ENCODE measurements around the gene RALGAPA1.
"Not testable (repeated sequence)": the region's sequence is repeated elsewhere in the genome, so short reads cannot be mapped to it uniquely, and the experiment has no call there.

RALGAPA1 gene

DNA sequence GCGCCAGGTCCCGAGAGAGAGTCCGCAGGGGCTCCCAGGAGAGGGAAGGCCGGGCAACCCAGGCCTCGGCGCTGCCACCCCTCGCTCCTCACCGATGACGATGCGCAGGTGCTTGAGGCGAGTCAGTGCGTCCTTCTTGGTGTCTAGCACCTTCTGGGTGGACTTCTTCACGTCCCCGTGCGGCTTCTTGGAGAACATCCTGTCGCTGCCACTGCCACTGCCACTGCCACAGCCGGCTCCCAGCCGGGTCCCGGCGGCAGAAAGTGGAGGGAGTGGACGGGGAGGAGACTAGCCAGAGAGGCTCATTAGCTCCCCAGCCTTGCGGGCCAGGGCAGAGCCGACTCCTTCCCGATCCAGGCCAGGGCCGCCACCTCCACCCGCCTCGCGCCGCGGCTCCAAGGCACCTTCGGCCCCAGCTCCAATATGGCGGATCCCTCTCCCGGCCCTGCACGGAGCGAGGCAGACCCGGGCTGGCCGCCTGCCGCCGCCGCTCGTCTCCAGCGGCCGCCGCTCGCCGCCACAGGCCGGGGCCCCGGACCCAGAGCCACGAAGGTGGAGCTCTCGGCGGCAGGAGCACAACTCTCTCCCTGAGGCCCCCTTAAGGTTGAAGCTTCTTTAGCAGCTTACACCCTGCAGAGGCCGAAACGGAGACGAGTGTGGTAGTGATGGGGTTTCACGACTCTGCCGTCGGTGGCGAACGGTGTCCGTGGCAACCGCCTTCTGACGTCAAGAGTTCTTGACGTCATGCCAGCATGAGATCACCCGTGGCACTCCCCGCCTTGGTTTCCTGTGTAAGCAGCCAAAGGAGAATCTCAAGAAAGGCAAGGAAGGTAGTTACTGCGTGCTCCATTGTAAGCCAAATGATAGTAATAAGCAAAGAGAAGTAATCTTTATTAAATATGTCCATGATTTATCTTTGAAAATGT is at the start of gene RALGAPA1:
Gene RALGAPA1, minus strand, starts transcription at position 658 of the 926 bp plus-strand sequence. Its CDS starts 460 bp downstream, at position 198.
- peak; percentile 97 for DNase-seq

DNA sequence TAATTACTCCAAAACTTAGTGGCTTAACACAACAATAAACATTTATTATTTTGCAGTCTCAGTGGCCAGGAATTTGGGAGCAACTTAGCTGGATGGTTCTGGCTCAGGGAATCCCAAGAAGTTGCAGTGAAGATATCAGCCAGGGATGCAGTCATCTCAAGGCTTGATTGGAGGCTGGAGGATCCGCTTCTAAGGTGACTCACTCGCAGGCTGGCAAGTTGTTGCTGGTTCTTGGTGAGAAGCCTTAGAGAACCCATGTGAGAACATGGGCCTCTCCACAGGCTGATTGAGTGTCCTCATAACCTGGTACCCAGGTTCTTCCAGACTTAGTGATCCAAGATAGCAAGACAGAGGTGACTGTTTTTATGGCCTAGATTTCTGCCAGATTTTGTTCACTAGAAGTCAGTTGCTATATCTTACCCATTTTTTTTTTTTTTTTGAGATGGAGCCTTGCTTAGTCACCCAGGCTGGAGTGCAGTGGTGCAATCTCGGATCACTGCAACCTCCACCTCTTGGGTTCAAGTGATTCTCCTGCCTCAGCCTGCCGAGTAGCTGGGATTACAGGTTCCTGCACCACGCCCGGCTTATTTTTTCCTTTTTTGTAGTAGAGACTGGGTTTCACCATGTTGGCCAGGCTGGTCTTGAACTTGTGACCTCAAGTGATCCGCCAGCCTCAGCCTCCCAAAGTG is 49.6 kb upstream of the RALGAPA1 start:
- no peak for DNase-seq

DNA sequence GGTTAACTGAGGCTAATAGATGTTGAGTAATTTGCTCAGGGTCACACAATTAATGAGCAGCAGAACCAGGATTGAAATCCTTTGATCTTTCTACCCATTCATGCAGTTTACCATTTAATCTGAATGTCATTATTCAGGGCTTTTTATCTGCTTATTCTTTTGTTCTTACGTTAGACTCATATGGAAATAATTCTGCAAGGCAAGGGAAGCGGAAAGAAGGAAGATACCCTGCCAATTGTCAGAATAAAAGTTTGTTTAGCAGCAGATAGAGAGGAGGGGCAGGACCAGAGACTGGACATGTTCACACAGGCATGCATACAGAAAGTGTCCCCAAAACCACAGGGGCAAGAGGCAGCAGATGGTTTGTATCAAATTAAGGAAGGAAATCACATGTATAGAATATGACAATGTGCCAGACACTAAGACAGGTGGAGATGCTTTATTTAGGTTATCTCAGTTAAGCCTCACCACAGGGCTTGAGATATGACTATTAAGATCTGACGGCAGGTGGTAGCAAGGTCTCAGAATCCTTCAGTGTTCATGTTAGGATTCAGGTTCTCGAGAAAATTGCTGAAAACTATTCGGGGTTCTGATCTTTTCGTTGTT is 46.9 kb upstream of the RALGAPA1 start:
- DNase-seq, result peak; percentile 59

DNA sequence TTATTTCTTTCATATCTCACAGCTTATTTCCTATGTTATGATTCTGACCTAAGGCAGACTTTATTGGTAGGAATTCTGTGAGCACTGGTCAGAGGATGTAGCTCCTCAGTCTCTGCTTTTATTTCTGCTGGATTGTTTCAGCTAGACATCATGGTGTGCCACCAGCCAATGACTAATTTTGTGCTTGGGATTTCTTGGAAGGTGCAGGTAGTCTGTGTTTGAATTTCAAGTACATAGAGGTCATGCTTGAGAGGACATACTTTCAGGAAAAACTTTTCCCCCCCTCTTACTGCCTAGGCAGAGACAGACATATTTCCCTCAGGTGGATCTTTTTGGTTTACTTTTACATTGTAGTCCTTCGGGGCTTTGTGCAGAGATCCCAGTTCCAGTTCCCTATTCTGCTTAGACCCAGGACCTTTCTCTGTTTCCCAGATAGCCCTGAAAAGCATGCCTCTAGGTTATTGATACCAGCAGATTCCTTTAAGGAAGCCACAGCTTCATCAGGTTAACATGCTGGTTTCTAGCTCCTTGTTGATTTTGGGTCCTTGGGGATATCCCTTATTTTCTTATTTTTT is 45.7 kb upstream of the RALGAPA1 start:
- DNase-seq, result no peak

DNA sequence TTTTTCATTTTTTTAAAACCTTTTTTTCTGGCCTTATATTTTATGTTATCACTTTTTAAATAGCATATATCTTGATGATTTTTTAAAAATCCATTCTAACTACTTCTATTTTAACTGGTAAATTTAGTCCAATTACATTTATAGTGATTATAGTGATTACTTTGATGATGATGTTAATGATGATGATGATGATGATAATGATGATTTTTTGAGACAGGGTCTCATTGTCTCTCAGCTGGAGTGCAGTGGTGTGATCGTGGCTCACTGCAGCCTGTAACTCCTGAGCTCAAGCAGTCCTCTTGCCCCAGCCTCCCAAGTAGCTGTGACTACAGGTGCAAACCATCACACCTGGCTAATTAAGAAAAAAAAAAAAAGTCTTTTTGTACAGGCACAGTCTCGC is 44.1 kb upstream of the RALGAPA1 start:
- DNase-seq, result no peak

DNA sequence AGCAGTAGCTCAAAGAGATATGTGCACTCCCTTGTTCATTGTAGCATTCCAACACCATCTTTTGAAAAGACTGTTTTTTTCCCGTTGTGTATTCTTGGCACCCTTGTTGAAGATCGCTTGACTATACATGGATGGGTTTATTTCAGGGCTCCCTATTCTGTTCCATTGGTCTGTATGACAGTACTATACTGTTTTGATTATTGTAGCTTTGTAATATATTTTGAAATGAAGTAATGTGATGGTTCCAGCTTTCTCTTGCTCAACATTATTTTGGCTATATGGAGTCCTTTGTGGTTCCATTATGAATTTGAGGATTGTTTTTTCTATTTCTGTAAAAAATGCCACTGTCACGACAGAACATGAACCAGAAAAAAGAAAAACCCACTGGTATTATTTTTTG is 42.7 kb upstream of the RALGAPA1 start:
- DNase-seq, result no peak

DNA sequence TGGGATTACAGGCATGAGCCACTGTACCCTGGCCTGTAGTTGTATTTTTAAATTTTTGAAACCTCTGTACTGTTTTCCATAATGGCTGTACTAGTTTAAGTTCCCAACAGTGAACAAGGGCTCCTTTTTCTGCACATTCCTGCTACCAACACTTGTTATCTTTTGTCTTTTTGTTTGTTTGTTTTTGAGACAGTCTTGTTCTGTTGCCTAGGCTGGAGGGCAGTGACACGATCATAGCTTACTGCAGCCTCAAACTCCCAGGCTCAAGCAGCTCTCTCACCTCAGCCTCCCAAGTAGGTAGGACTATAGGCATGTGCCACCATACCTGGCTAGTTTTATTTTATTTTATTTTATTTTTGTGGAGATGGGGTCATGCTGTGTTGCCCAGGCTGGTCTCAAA is 40.0 kb upstream of the RALGAPA1 start:
- DNase-seq, result no peak

DNA sequence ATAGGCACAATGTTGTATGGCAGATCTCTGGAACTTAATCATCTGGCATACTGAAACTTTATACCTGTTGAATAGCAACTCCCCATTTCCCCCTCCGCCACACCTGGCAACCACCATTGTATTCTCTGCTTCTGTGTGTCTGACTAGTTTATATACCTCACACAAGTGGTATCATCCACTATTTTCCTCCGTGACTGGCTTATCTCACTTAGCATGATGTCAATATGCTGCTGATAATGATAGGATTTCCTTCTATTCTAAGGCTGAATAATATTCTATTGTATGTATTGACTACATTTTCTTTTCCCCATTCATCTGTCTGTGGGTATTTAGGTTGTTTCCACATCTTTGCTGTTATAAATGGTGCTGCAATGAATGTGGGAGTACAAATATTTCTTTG is 38.5 kb upstream of the RALGAPA1 start:
- no peak for DNase-seq

DNA sequence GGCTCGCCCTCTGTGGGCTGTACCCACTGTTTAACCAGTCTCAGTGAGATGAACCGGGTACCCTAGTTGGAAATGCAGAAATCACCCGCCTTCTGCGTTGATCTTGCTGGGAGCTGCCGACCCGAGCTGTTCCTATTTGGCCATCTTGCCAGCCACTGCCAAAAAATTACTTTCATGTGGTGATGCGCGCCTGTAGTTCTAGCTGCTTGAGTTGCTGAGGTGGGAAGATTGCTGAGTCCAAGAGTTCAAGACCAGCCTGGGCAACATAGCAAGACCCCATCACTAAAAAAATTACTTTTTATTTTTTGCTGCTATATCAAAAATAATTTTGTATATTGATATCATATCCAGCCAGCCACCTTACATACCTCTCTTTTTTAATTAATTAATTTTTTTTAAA is 35.4 kb upstream of the RALGAPA1 start:
- DNase-seq, result no peak

DNA sequence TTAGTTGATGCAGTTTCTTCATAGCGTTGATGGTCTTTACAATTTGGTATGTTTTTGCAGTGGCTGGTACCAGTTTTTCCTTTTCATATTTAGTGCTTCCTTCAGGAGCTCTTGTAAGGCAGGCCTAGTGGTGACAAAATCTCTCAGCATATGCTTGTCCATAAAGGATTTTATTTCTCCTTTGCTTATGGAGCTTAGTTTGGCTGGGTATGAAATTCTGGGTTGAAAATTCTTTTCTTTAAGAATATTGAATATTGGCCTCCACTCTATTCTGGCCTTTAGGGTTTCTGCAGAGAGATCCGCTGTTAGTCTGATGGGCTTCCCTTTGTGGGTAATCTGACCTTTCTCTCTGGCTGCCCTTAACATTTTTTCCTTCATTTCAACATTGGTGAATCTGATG is 33.1 kb upstream of the RALGAPA1 start:
- not testable (repeated sequence) for DNase-seq

DNA sequence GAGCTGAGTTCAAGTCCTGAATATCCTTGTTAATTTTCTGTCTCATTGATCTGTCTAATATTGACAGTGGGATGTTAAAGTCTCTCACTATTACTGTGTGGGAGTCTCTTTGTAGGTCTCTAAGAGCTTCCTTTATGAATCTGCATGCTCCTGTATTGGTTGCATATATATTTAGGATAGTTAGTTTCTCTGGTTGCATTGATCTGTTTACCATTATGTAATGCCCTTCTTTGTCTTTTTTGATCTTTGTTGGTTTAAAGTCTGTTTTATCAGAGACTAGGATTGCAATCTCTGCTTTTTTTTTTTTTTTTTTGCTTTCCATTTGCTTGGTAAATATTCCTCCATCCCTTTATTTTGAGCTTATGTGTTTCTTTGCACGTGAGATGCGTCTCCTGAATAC is 32.6 kb upstream of the RALGAPA1 start:
- not testable (repeated sequence) for DNase-seq

DNA sequence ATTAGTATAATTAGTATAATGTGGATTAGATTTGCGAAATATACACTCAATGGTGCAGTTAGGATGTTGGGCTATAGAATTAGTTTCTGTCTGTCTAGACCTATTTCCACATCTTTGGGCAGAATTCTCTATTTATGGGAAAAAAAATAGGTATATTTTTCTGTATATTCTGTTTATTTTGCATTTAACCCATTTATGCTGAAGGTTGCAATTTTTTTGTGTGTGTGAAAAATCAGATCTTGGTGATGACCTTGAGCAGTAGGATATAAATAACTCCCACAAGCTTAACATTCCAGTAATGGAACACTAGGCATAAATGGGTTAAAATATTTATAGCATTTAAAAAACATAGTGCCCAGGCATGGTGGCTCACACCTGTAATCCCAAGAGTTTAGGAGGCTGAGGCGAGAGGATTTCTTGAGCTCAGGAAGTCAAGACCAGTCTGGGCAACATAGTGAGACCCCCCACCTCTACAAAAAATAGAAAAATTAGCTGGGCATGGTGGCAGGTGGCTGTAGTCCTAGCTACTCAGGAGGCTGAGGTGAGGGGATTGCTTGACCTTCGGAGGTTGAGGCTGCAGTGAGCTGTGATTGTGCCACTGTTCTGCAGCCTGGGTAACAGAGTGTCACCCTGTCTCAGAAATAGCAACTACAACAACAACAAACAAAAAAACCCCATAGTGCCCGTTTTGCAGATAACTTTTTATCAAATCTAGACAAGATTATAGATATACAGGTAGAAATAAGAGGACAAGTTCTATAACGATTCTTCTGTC is 26.3 kb upstream of the RALGAPA1 start:
- DNase-seq, result no peak

DNA sequence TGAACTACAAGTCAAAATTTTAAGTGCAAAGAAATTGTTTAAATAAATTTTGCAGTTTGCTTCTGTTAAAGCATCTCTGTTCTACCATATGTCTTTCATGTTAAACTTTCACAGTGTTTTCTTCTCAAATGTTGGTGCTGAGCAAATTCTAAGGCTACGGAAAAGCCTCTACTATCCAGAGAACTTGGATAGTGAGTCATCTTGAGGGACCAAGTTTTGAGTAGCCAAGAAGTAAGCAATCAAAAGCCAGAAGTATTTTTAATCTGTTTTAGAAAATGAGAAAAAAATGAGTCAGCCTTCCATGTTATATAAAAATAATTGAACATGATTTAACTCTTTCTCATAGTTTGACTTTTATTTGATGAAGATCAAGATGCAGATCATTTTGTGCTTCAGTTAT is 20.4 kb upstream of the RALGAPA1 start:
- no peak for DNase-seq

DNA sequence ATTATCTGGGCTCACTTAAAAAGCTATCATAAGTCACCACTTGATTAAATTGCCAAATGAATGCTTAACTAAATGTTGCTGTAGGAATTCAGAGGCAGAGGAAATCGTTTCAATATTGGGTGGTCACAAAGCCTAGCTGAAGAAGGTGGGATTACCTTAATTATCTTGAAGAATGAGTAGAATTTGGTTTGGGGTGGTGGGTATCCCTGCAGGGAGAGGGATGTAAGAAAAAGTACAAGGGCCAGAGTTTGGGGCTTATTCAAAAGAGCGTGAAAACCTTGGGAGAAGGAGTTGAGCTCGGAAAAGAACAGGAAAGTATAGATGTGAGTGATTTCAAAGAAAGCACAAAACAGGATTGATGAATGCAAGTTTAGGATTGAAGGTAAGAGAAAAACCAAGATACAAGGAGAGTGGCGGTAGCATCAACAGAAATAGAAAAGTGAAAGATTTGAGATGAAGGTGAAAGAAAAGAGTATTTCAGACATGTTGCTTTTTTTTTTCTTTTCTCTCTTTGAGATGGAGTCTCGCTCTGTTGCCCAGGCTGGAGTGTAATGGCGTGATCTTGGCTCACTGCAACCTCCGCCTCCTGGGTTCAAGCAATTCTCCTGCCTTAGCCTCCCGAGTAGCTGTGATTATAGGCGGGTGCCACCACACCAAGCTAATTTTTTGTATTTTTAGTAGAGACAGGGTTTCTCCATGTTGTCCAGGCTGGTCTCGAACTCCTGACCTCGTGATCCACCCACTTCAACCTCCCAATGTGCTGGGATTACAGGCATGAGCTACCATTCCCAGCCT is 18.8 kb upstream of the RALGAPA1 start:
- no peak for DNase-seq

DNA sequence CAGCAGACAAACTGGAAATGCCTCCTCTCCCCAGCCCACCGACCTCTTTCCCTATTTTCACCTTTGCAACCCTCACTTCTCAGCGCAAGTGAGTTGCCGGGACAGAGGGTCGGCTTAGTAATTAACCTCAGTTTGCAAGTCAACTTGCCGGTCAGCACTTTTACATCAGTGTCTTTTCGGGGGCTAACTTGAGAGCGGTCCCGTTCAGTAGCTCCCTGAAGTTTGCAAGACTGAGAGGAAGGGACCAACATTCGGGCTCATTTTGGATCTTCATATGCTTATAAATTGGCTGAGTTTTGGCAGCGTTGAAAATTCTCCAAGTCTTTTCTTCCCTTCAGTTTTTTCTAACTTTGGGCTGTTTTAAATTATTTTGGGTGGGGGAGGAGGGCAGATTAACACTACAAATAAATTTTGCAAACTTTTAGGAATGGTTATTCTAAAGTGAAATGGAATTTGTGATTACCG is 17.9 kb upstream of the RALGAPA1 start:
- DNase-seq, result no peak

DNA sequence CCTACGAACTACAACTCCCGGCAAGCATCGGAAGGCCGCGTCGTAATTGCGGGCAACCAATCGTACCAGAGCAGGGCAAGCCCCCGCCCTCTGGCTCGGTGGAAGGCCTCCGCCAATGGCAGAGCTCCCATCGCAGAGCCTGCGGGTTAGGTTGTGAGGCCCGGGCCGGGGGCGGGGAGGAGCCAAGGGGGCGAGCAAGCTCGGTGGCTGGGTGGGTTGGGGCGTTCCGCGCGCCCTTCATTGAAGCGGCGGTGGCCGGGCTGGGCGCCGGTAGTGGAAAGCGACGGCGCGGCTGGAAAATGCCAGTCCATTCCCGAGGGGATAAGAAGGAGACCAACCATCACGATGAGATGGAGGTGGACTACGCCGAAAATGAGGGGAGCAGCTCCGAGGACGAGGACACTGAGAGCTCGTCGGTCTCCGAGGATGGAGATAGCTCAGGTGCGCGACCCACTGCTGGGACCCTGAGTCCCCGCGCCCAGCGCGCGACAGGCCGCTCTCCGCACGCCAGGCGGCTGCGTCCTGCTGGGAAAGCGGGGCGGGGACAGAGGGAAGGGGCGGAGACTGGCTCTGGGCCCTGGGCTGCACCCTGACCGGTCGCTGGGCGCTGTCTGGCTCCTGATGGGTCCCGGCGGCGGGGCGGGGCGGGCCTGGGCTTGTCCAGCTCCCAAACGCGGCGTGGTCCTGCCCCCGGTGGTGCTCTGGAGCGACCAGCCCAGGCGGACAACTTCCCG is 17.3 kb upstream of the RALGAPA1 start, which contains the start of gene BRMS1L:
Gene BRMS1L, plus strand, starts transcription at position 121 of the 734 bp plus-strand sequence. Its CDS starts 179 bp downstream, at position 300.
- DNase-seq, result peak; percentile 99

DNA sequence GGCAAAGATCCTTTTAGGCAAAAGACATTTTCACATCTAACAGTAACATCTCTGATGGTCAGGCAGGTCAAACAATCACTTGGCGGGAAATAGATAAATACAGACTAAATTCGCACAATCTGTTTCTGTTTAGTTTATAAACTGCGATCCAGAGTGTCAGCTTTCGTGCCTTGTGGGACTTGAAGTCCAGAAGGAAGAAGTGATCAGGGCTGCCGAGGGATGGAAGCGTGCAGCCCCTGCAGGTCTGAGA is 16.8 kb upstream of the RALGAPA1 start:
- DNase-seq, result no peak

DNA sequence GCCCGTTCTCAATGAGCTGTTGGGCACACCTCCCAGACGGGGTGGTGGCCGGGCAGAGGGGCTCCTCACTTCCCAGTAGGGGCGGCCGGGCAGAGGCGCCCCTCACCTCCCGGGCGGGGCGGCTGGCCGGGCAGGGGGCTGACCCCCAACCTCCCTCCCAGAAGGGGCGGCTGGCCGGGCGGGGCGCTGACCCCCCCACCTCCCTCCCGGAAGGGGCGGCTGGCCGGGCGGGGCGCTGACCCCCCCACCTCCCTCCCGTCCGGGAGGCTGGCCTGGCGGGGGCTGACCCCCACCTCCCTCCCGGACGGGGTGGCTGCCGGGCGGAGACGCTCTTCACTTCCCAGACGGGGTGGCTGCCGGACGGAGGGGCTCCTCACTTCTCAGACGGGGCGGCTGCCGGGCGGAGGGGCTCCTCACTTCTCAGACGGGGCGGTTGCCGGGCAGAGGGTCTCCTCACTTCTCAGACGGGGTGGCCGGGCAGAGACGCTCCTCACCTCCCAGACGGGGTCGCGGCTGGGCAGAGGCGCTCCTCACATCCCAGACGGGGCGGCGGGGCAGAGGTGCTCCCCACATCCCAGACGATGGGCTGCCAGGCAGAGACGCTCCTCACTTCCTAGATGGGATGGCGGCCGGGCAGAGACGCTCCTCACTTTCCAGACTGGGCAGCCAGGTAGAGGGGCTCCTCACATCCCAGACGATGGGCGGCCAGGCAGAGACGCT is 15.5 kb upstream of the RALGAPA1 start:
- DNase-seq, result not testable (repeated sequence)

DNA sequence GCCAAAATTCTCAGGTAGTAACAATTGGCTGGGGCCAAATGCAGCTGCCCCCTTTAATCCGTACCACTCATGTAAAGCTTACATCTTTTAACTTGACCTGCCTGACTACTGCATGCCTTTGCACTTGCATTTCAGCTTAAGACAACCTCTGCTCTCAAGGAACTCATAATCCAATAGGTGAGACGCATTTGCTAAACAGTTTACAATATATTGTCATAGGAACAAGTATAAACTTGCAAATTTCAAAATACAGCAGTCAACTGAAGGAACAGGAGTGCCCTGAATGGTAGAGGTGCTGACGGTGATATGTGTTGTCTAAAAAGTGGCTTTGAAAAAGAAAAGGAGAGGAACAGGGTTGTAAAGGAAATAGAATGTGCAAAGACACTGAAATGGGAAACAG is 13.4 kb upstream of the RALGAPA1 start:
- DNase-seq, result no peak

All from NCI-H2171 (cell line).